Measurements from ENCODE around the gene CPEB2.
"Not testable (repeated sequence)": the region's sequence is repeated elsewhere in the genome, so short reads cannot be mapped to it uniquely, and the experiment has no call there.

Gene CPEB2

GRCh38 chr4:15065516-15065915 lies 63.2 kb downstream of the CPEB2 start:
- no peaks in the 10 kb centered on the region for H3K9me3 ChIP-seq (ENCODE audit: control insufficient read depth, low read length)
- no peak for DNase-seq (ENCODE audit: low read depth)
- no peak overlapping the region for H3K4me3 ChIP-seq (ENCODE audit: low read length)
- no peak overlapping the region for H3K9ac ChIP-seq (ENCODE audit: low read length)
- H3K36me3 ChIP-seq (ENCODE audit: control insufficient read depth, insufficient read depth, low read length, severe bottlenecking), result peaks cover 85% of the 10 kb centered on the region
- H3K27me3 ChIP-seq (replicated peaks; ENCODE audit: control insufficient read depth, insufficient read depth, low read length), result no peaks in the 10 kb centered on the region
- peaks cover 10% of the 10 kb centered on the region for H3K4me1 ChIP-seq (ENCODE audit: control insufficient read depth, insufficient read depth, low read length)

DNA sequence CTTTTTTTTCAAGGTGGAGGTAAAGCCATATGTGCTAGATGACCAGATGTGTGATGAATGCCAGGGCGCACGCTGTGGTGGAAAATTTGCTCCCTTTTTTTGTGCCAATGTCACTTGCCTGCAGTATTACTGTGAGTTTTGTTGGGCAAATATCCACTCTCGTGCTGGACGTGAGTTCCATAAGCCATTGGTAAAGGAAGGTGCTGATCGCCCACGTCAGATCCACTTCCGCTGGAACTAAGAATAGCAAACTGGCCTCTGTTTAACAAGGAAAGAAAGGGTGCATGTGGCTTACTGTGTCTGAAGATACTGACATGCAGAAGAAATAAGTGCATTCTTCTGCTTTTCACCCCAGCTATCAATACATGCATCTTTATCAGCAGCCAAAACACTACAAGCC lies 63.9 kb downstream of the CPEB2 start:
- no peak for DNase-seq (ENCODE audit: low read depth)
- H3K9ac ChIP-seq (ENCODE audit: low read length), result no peak overlapping the region
- H3K4me3 ChIP-seq (ENCODE audit: low read length), result no peak overlapping the region
- H3K36me3 ChIP-seq (ENCODE audit: control insufficient read depth, insufficient read depth, low read length, severe bottlenecking), result peaks cover 85% of the 10 kb centered on the region
- no peaks in the 10 kb centered on the region for H3K27me3 ChIP-seq (replicated peaks; ENCODE audit: control insufficient read depth, insufficient read depth, low read length)
- peaks cover 10% of the 10 kb centered on the region for H3K4me1 ChIP-seq (ENCODE audit: control insufficient read depth, insufficient read depth, low read length)
- H3K9me3 ChIP-seq (ENCODE audit: control insufficient read depth, low read length), result no peaks in the 10 kb centered on the region

- Histone ChIP-seq H3K9me3 (ENCODE audit: control insufficient read depth, low read length) (no peaks in the 10 kb centered on the region), H3K36me3 (ENCODE audit: control insufficient read depth, insufficient read depth, low read length, severe bottlenecking) (peaks cover 68% of the 10 kb centered on the region), H3K4me1 (ENCODE audit: control insufficient read depth, insufficient read depth, low read length) (peaks cover 10% of the 10 kb centered on the region), H3K9ac (ENCODE audit: low read length) (no peak overlapping the region), H3K4me3 (ENCODE audit: low read length) (no peak overlapping the region), H3K27me3 (replicated peaks; ENCODE audit: control insufficient read depth, insufficient read depth, low read length) (no peaks in the 10 kb centered on the region)
- no peak for DNase-seq (ENCODE audit: low read depth)
Measured at GRCh38 chr4:15068298-15068697, 66.0 kb downstream of the CPEB2 start.

- DNase-seq (ENCODE audit: low read depth), result no peak
- H3K36me3 ChIP-seq (ENCODE audit: control insufficient read depth, insufficient read depth, low read length, severe bottlenecking), result peaks cover 7% of the 10 kb centered on the region
- H3K4me3 ChIP-seq (ENCODE audit: low read length), result peak overlapping the region; percentile 17
- no peak overlapping the region for H3K9ac ChIP-seq (ENCODE audit: low read length)
- H3K4me1 ChIP-seq (ENCODE audit: control insufficient read depth, insufficient read depth, low read length), result peaks cover 22% of the 10 kb centered on the region
- no peaks in the 10 kb centered on the region for H3K27me3 ChIP-seq (replicated peaks; ENCODE audit: control insufficient read depth, insufficient read depth, low read length)
- H3K9me3 ChIP-seq (ENCODE audit: control insufficient read depth, low read length), result peaks cover 19% of the 10 kb centered on the region
Measured at GRCh38 chr4:15075875-15076274, 73.6 kb downstream of the CPEB2 start.

GRCh38 chr4:15077969-15078368 lies 75.7 kb downstream of the CPEB2 start:
- peak; percentile 9 for DNase-seq (ENCODE audit: low read depth)
- H3K4me3 ChIP-seq (ENCODE audit: low read length), result no peak overlapping the region
- no peaks in the 10 kb centered on the region for H3K36me3 ChIP-seq (ENCODE audit: control insufficient read depth, insufficient read depth, low read length, severe bottlenecking)
- no peak overlapping the region for H3K9ac ChIP-seq (ENCODE audit: low read length)
- no peaks in the 10 kb centered on the region for H3K27me3 ChIP-seq (replicated peaks; ENCODE audit: control insufficient read depth, insufficient read depth, low read length)
- H3K4me1 ChIP-seq (ENCODE audit: control insufficient read depth, insufficient read depth, low read length), result peaks cover 22% of the 10 kb centered on the region
- peaks cover 19% of the 10 kb centered on the region for H3K9me3 ChIP-seq (ENCODE audit: control insufficient read depth, low read length)

GRCh38 chr4:15078682-15079642 lies 76.7 kb downstream of the CPEB2 start:
- H3K27me3 ChIP-seq (replicated peaks; ENCODE audit: control insufficient read depth, insufficient read depth, low read length), result no peaks in the 10 kb centered on the region
- peak; percentile 44 for DNase-seq (ENCODE audit: low read depth)
- no peak overlapping the region for H3K4me3 ChIP-seq (ENCODE audit: low read length)
- H3K9me3 ChIP-seq (ENCODE audit: control insufficient read depth, low read length), result peaks cover 19% of the 10 kb centered on the region
- H3K4me1 ChIP-seq (ENCODE audit: control insufficient read depth, insufficient read depth, low read length), result peaks cover 22% of the 10 kb centered on the region
- no peak overlapping the region for H3K9ac ChIP-seq (ENCODE audit: low read length)
- no peaks in the 10 kb centered on the region for H3K36me3 ChIP-seq (ENCODE audit: control insufficient read depth, insufficient read depth, low read length, severe bottlenecking)

GRCh38 chr4:15084780-15085179 lies 82.5 kb downstream of the CPEB2 start:
- no peak overlapping the region for H3K9ac ChIP-seq (ENCODE audit: low read length)
- H3K27me3 ChIP-seq (replicated peaks; ENCODE audit: control insufficient read depth, insufficient read depth, low read length), result no peaks in the 10 kb centered on the region
- H3K4me3 ChIP-seq (ENCODE audit: low read length), result no peak overlapping the region
- no peaks in the 10 kb centered on the region for H3K36me3 ChIP-seq (ENCODE audit: control insufficient read depth, insufficient read depth, low read length, severe bottlenecking)
- no peaks in the 10 kb centered on the region for H3K4me1 ChIP-seq (ENCODE audit: control insufficient read depth, insufficient read depth, low read length)
- H3K9me3 ChIP-seq (ENCODE audit: control insufficient read depth, low read length), result no peaks in the 10 kb centered on the region
- DNase-seq (ENCODE audit: low read depth), result no peak

- not testable (repeated sequence) for H3K4me3 ChIP-seq (ENCODE audit: low read length); H3K36me3 ChIP-seq (ENCODE audit: control insufficient read depth, insufficient read depth, low read length, severe bottlenecking); DNase-seq (ENCODE audit: low read depth); H3K4me1 ChIP-seq (ENCODE audit: control insufficient read depth, insufficient read depth, low read length); H3K9me3 ChIP-seq (ENCODE audit: control insufficient read depth, low read length); H3K9ac ChIP-seq (ENCODE audit: low read length); H3K27me3 ChIP-seq (replicated peaks; ENCODE audit: control insufficient read depth, insufficient read depth, low read length)
Measured at GRCh38 chr4:15085762-15086161, 83.5 kb downstream of the CPEB2 start.

GRCh38 chr4:15086259-15086658 lies 84.0 kb downstream of the CPEB2 start:
- H3K9ac ChIP-seq (ENCODE audit: low read length); H3K27me3 ChIP-seq (replicated peaks; ENCODE audit: control insufficient read depth, insufficient read depth, low read length); H3K9me3 ChIP-seq (ENCODE audit: control insufficient read depth, low read length); H3K4me1 ChIP-seq (ENCODE audit: control insufficient read depth, insufficient read depth, low read length); DNase-seq (ENCODE audit: low read depth); H3K36me3 ChIP-seq (ENCODE audit: control insufficient read depth, insufficient read depth, low read length, severe bottlenecking); H3K4me3 ChIP-seq (ENCODE audit: low read length): not testable (repeated sequence)

DNA sequence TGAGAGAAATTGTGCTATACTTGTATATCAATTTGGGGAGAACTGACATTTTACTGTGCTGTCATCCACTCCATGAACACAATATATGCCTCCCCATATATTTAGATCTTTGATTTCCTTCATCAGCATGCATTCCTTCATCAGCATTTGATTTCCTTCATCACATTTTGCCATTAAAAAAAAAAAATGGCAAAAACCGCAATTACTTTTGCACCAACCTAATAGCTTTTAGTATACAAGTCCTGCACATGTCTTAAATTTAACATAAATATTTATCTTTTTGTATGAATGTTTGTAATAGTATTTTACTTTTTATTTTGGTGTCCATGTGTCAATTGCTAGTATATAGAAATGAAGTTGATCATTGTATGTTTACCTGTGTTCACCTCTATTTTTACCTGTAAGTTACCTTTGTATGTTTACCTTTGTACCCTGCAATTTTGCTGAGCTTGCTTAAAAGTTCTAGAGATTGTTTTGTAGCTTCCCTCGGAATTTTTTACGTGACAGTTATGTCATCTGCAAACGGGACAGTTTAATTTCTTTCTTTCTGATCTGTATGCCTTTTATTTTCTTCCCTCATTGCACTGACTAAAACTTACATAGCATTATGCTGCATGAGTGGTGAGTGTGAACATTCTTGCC lies 86.2 kb downstream of the CPEB2 start:
- no peak for DNase-seq (ENCODE audit: low read depth)
- no peaks in the 10 kb centered on the region for H3K27me3 ChIP-seq (replicated peaks; ENCODE audit: control insufficient read depth, insufficient read depth, low read length)
- H3K9me3 ChIP-seq (ENCODE audit: control insufficient read depth, low read length), result peaks cover 7% of the 10 kb centered on the region
- H3K4me3 ChIP-seq (ENCODE audit: low read length), result no peak overlapping the region
- H3K4me1 ChIP-seq (ENCODE audit: control insufficient read depth, insufficient read depth, low read length), result no peaks in the 10 kb centered on the region
- no peak overlapping the region for H3K9ac ChIP-seq (ENCODE audit: low read length)
- no peaks in the 10 kb centered on the region for H3K36me3 ChIP-seq (ENCODE audit: control insufficient read depth, insufficient read depth, low read length, severe bottlenecking)

- H3K36me3 ChIP-seq (ENCODE audit: control insufficient read depth, insufficient read depth, low read length, severe bottlenecking), result no peaks in the 10 kb centered on the region
- peaks cover 7% of the 10 kb centered on the region for H3K9me3 ChIP-seq (ENCODE audit: control insufficient read depth, low read length)
- DNase-seq (ENCODE audit: low read depth), result no peak
- no peak overlapping the region for H3K4me3 ChIP-seq (ENCODE audit: low read length)
- H3K9ac ChIP-seq (ENCODE audit: low read length), result no peak overlapping the region
- H3K4me1 ChIP-seq (ENCODE audit: control insufficient read depth, insufficient read depth, low read length), result no peaks in the 10 kb centered on the region
- H3K27me3 ChIP-seq (replicated peaks; ENCODE audit: control insufficient read depth, insufficient read depth, low read length), result no peaks in the 10 kb centered on the region
Measured at GRCh38 chr4:15089979-15090378, 87.7 kb downstream of the CPEB2 start.

Measured in adipocyte (in vitro differentiated cells).